H1 (cell line): ENCODE results near the gene CYP4F11. TPM values are rescaled to one million over a fixed set of nuclear protein-coding genes. Genes with fewer than 3 reads are reported as not detected.

Source experiments
- CTCF ChIA-PET: fragments of 300-600 bp; sonication (Branson Sonifier 250); formaldehyde crosslinking; loops from one replicate; lab custom pipeline; 2021; ENCODE audit not compliant: partially characterized antibody; lab: Charles Lee
- POLR2A ChIA-PET: fragments of 300-600 bp; sonication (Branson Sonifier 250); formaldehyde crosslinking; loops from one replicate; lab custom pipeline; 2021; ENCODE audit warnings: inconsistent platforms; ENCODE audit not compliant: partially characterized antibody; lab: Charles Lee
- DNase-seq, 2 experiments: peaks; one replicate each; pipeline versions ENCODE4 v3.0.0 to v3.0.0-alpha.2; 2010 to 2022; ENCODE audit warnings: low spot score in 2 of 2, low read depth in 1 of 2, mixed read lengths in 1 of 2
- FAIRE-seq: peaks from 2 replicates; lab custom pipeline; 2011; peaks lifted over from hg19 to GRCh38; lab: Jason Lieb, UNC
- H2AFZ ChIP-seq: 2 replicates; pipeline ENCODE4 v1.8.1; 2012; ENCODE audit warnings: low read length, inconsistent platforms
- H2AK5ac ChIP-seq: 2 replicates; pipeline ENCODE4 v1.6.1; 2013; ENCODE audit warnings: low read depth, low read length
- H2BK120ac ChIP-seq: replicated peaks from 2 replicates; pipeline ENCODE3; 2013; ENCODE audit warnings: low read depth, low read length, inconsistent platforms
- H2BK12ac ChIP-seq: 2 replicates; pipeline ENCODE4 v1.6.1; 2013; ENCODE audit warnings: low read depth, low read length
- H2BK15ac ChIP-seq: 2 replicates; pipeline ENCODE4 v1.6.1; 2013; ENCODE audit warnings: low read length
- H2BK20ac ChIP-seq: 2 replicates; pipeline ENCODE4 v1.6.1; 2013; ENCODE audit warnings: low read length
- H2BK5ac ChIP-seq: 2 replicates; pipeline ENCODE4 v1.6.1; 2013; ENCODE audit warnings: low read depth, low read length
- H3K14ac ChIP-seq: 2 replicates; pipeline ENCODE4 v1.6.1; 2013; ENCODE audit warnings: inconsistent platforms; ENCODE audit not compliant: insufficient read length
- H3K18ac ChIP-seq: 2 replicates; pipeline ENCODE4 v1.6.1; 2013; ENCODE audit warnings: low read length; ENCODE audit errors: extremely low read depth
- H3K23ac ChIP-seq: 2 replicates; pipeline ENCODE4 v1.6.1; 2013; ENCODE audit warnings: inconsistent platforms; ENCODE audit not compliant: insufficient read length
- H3K23me2 ChIP-seq: 2 replicates; pipeline ENCODE4 v1.6.1; 2013; ENCODE audit warnings: low read depth, low read length
- H3K27ac ChIP-seq: 2 replicates; pipeline ENCODE4 v1.6.1; 2011; ENCODE audit warnings: low read depth, low read length, inconsistent platforms
- H3K27me3 ChIP-seq, 4 experiments: replicated peaks in 1 of 4; 1 replicate in 1 of 4; 2 replicates in 3 of 4; pipeline versions ENCODE4 v1.6.1 to v1.8.1; 2011 to 2013; ENCODE audit warnings: low read length in 3 of 4, mild to moderate bottlenecking in 3 of 4, inconsistent platforms in 2 of 4, mixed read lengths in 2 of 4, moderate library complexity in 1 of 4; ENCODE audit not compliant: control insufficient read depth in 3 of 4, insufficient read depth in 3 of 4; ENCODE audit errors: extremely low read depth in 1 of 4
- H3K36me3 ChIP-seq, 4 experiments: 2 replicates each; pipeline versions ENCODE4 v1.6.1 to v1.8.1; 2011 to 2013; ENCODE audit warnings: mild to moderate bottlenecking in 4 of 4, low read length in 3 of 4, moderate library complexity in 2 of 4, control low read depth in 1 of 4, inconsistent platforms in 1 of 4; ENCODE audit not compliant: insufficient read depth in 4 of 4, control insufficient read depth in 2 of 4
- H3K4ac ChIP-seq: replicated peaks from 2 replicates; pipeline ENCODE3; 2013; ENCODE audit warnings: low read length, low read depth, mixed read lengths, inconsistent platforms; ENCODE audit not compliant: insufficient read length
- H3K4me1 ChIP-seq, 4 experiments: replicated peaks in 1 of 4; 1 replicate in 1 of 4; 2 replicates in 3 of 4; pipeline versions ENCODE4 v1.6.1 to v1.8.1; 2011 to 2013; ENCODE audit warnings: low read length in 3 of 4, inconsistent platforms in 2 of 4, mixed read lengths in 1 of 4; ENCODE audit not compliant: insufficient read depth in 4 of 4, control insufficient read depth in 3 of 4
- H3K4me2 ChIP-seq, 2 experiments: 2 replicates each; pipeline versions ENCODE4 v1.6.1 to v1.8.1; 2011 to 2013; ENCODE audit warnings: low read depth in 2 of 2, low read length in 2 of 2, control low read depth in 1 of 2, inconsistent platforms in 1 of 2, mild to moderate bottlenecking in 1 of 2; ENCODE audit not compliant: insufficient read depth in 1 of 2
- H3K4me3 ChIP-seq, 4 experiments: fragments of 200-600, 300-600 bp in 1 of 4; sonication (generic), shearing (Covaris generic), sonication (Bioruptor Twin) in 1 of 4; 2 replicates each; pipeline versions ENCODE4 v1.5.1 to v1.8.1; 2011 to 2016; ENCODE audit warnings: low read length in 4 of 4, low read depth in 3 of 4, control low read depth in 2 of 4, inconsistent platforms in 2 of 4, mild to moderate bottlenecking in 2 of 4, mixed read lengths in 1 of 4, moderate library complexity in 1 of 4; ENCODE audit not compliant: insufficient read depth in 2 of 4; ENCODE audit errors: extremely low read depth in 1 of 4
- H3K56ac ChIP-seq: replicated peaks from 2 replicates; pipeline ENCODE3; 2013; ENCODE audit warnings: low read depth, mild to moderate bottlenecking, mixed read lengths, low read length, inconsistent platforms; ENCODE audit not compliant: insufficient read length
- H3K79me1 ChIP-seq: 2 replicates; pipeline ENCODE4 v1.6.1; 2013; ENCODE audit warnings: low read depth, low read length, control low read depth
- H3K79me2 ChIP-seq, 2 experiments: 2 replicates each; pipeline versions ENCODE4 v1.6.1 to v1.8.1; 2012 to 2013; ENCODE audit warnings: low read length in 2 of 2, mild to moderate bottlenecking in 2 of 2, inconsistent platforms in 1 of 2; ENCODE audit not compliant: insufficient read depth in 2 of 2, control insufficient read depth in 1 of 2
- H3K9ac ChIP-seq, 4 experiments: replicated peaks in 1 of 4; 1 replicate in 1 of 4; 2 replicates in 3 of 4; pipeline versions ENCODE4 v1.6.1 to v1.8.1; 2011 to 2013; ENCODE audit warnings: low read depth in 3 of 4, low read length in 3 of 4, control low read depth in 2 of 4, mild to moderate bottlenecking in 2 of 4, moderate library complexity in 2 of 4, inconsistent platforms in 1 of 4; ENCODE audit errors: extremely low read depth in 1 of 4
- H3K9me3 ChIP-seq, 2 experiments: 2 replicates each; pipeline versions ENCODE4 v1.6.1 to v1.8.1; 2012 to 2013; ENCODE audit warnings: mild to moderate bottlenecking in 2 of 2, moderate library complexity in 2 of 2, control low read depth in 1 of 2, inconsistent platforms in 1 of 2, low read depth in 1 of 2, low read length in 1 of 2, mixed read lengths in 1 of 2; ENCODE audit not compliant: insufficient read depth in 2 of 2
- H4K20me1 ChIP-seq, 2 experiments: replicated peaks in 1 of 2; 2 replicates each; pipeline versions ENCODE3 to v1.8.1; 2011 to 2013; ENCODE audit warnings: inconsistent platforms in 2 of 2, low read length in 2 of 2, mild to moderate bottlenecking in 1 of 2; ENCODE audit not compliant: insufficient read depth in 2 of 2, control insufficient read depth in 1 of 2
- H4K5ac ChIP-seq: 2 replicates; pipeline ENCODE4 v1.6.1; 2013; ENCODE audit warnings: low read length, low read depth, mixed read lengths, inconsistent platforms; ENCODE audit not compliant: insufficient read length
- H4K8ac ChIP-seq: 2 replicates; pipeline ENCODE4 v1.8.0; 2013; ENCODE audit warnings: mild to moderate bottlenecking, moderate library complexity, low read length, inconsistent platforms; ENCODE audit not compliant: insufficient read depth; ENCODE audit errors: extremely low read depth
- H4K91ac ChIP-seq: replicated peaks from 2 replicates; pipeline ENCODE3; 2013; ENCODE audit warnings: low read length, mixed read lengths, inconsistent platforms; ENCODE audit not compliant: insufficient read length
- NANOG ChIP-seq: IDR thresholded peaks from 2 replicates; pipeline ENCODE4 v1.6.1; 2011; ENCODE audit warnings: low read length, low read depth, mild to moderate bottlenecking, inconsistent platforms; ENCODE audit not compliant: insufficient read depth, poor library complexity, severe bottlenecking
- NRF1 ChIP-seq: IDR thresholded peaks from 2 replicates; pipeline ENCODE4 v1.6.1; 2011; ENCODE audit warnings: mild to moderate bottlenecking, low read depth, low read length, improper control_type of control experiment
- RBBP5 ChIP-seq: IDR thresholded peaks from 2 replicates; pipeline ENCODE4 v1.7.1; 2012; ENCODE audit warnings: low read depth, mild to moderate bottlenecking, inconsistent platforms, low read length, moderate library complexity, borderline replicate concordance
- RNF2 ChIP-seq: fragments of 200-900, 300-1000 bp; sonication (generic); IDR thresholded peaks from 2 replicates; pipeline ENCODE4 v1.7.1; 2016; ENCODE audit warnings: borderline replicate concordance, low read depth, mild to moderate bottlenecking, antibody characterized with exemption, low read length; ENCODE audit not compliant: poor library complexity, severe bottlenecking; ENCODE audit errors: missing control alignments
- RXRA ChIP-seq: IDR thresholded peaks from 2 replicates; pipeline ENCODE4 v1.6.1; 2011; ENCODE audit warnings: low read depth, mild to moderate bottlenecking, low read length, moderate library complexity; ENCODE audit not compliant: insufficient read depth
- SIX5 ChIP-seq: IDR thresholded peaks from 2 replicates; pipeline ENCODE4 v1.6.1; 2011; ENCODE audit warnings: mild to moderate bottlenecking, low read depth, low read length
- SRF ChIP-seq: IDR thresholded peaks from 2 replicates; pipeline ENCODE4 v1.6.1; 2011; ENCODE audit warnings: mild to moderate bottlenecking, low read depth, low read length, moderate library complexity
- WGBS, 2 experiments: shearing (Covaris generic) in 1 of 2; methylation state at CpG; one replicate each; pipeline versions ENCODE4 v1.1.6 to v1.1.7; 2013 to 2015; ENCODE audit warnings: low lambda C conversion rate in 2 of 2, mixed read lengths in 2 of 2, inconsistent platforms in 1 of 2, low coverage in 1 of 2, missing lambda C conversion rate in 1 of 2; ENCODE audit not compliant: insufficient replicate concordance in 2 of 2, insufficient coverage in 1 of 2, insufficient read length in 1 of 2; ENCODE audit errors: extremely low coverage in 1 of 2, missing lambda C conversion rate in 1 of 2; 5-methylcytosine and 5-hydroxymethylcytosine counted together
- polyA plus RNA-seq, 7 experiments: library from polyadenylated mRNA; depleted of rRNA in 3 of 7; stranded (reverse) in 5 of 7; unstranded in 2 of 7; fragments of >200 nt in 5 of 7; fragments of 200-250 nt in 2 of 7; gene quantifications; 1 replicate in 5 of 7; 2 replicates in 1 of 7; 4 replicates in 1 of 7; pipeline versions ENCODE4 v1.2.1 to v1.2.3, GENCODE V29; 2011 to 2013; ENCODE audit warnings: missing spikeins in 2 of 7, mixed read lengths in 2 of 7
- total RNA-seq: library from RNA; stranded (reverse); fragmentation: NEBNext Ultra II Directional; extraction: Animal tissue kit (Norgen Biotek cat#: 25700); gene quantifications from 2 replicates; pipeline ENCODE4 v1.2.1, GENCODE V29; 2021

Gene CYP4F11
- total and polyA plus RNA-seq, 2 of the 8 experiments (the other 6 are each of a cell fraction or from before 2014, with no cell fraction given): not detected

- Histone ChIP-seq H3K18ac (no peak overlapping the region), H3K56ac (no peak overlapping the region), H3K79me2 (no peaks in the 10 kb centered on the region), H3K4me2 (no peak overlapping the region), H3K9ac (no peak overlapping the region), H3K14ac (no peak overlapping the region), H3K23ac (no peak overlapping the region), H3K27ac (no peak overlapping the region), H3K36me3 (no peaks in the 10 kb centered on the region), H2BK12ac (no peak overlapping the region), H4K20me1 (no peaks in the 10 kb centered on the region), H3K4me1 (no peaks in the 10 kb centered on the region), H3K27me3 (no peaks in the 10 kb centered on the region), H2BK20ac (no peak overlapping the region), H4K8ac (no peak overlapping the region), H4K91ac (no peak overlapping the region), H3K23me2 (no peaks in the 10 kb centered on the region), H3K79me1 (no peaks in the 10 kb centered on the region), H3K4ac (no peak overlapping the region), H2BK5ac (no peak overlapping the region), H2BK120ac (no peak overlapping the region), H3K4me3 (no peak overlapping the region), H2AK5ac (no peak overlapping the region), H4K5ac (no peak overlapping the region), H2BK15ac (no peak overlapping the region), H3K9me3 (peaks cover 46 to 60% of the 10 kb centered on the region in 2 experiments), H2AFZ (no peak overlapping the region)
- ChIA-PET POLR2A (no interaction called here), CTCF (interaction anchor here (1.1 kb wide), 1 partner anchor 267 kb away, joined by 3 read pairs; no protein-coding TSS in a partner anchor)
- DNase-seq (no peak), FAIRE-seq (no peak)
- 74% methylated on average over 5 of the region's 5 CpGs; no CpG with 5 or more reads in 1 of the 2 experiments for WGBS, 2 experiments
- TF ChIP-seq SIX5 (no peak), SRF (no peak), NRF1 (no peak), RBBP5 (no peak), NANOG (no peak), RXRA (no peak), RNF2 (no peak)
Measured at GRCh38 chr19:15971224-15971780, 37.0 kb upstream of the CYP4F11 start.
